ENCODE measurements around the gene UBQLN4.
A peak's percentile ranks its signal among the peaks of the same experiment; 100 is the strongest.

UBQLN4 gene

GRCh38 chr1:156075775-156076204 is 22.2 kb upstream of the UBQLN4 start:
- Histone ChIP-seq H3K79me2 (ENCODE audit: insufficient read depth, low read length) (peaks cover 44% of the 10 kb centered on the region), H3K9me2 (replicated peaks; ENCODE audit: low read depth, low read length) (no peaks in the 10 kb centered on the region), H3K4me1 (ENCODE audit: insufficient read depth, low read length, poor library complexity, severe bottlenecking) (peaks cover 33% of the 10 kb centered on the region), H3K4me3 (ENCODE audit: low read length, poor library complexity, severe bottlenecking) (no peak overlapping the region), H3K4me2 (ENCODE audit: low read depth, low read length, poor library complexity, severe bottlenecking) (peak overlapping the region; percentile 17), H2AFZ (ENCODE audit: low read length) (no peak overlapping the region), H3K9me3 (ENCODE audit: insufficient read depth, low read depth, low read length) (no peaks in the 10 kb centered on the region), H3K36me3 (ENCODE audit: insufficient read depth, low read length) (peaks cover 18% of the 10 kb centered on the region; the same call in 1 of the 2 replicates), H3K9ac (ENCODE audit: low read depth, low read length, poor library complexity, severe bottlenecking) (peak overlapping the region; percentile 11), H4K20me1 (ENCODE audit: insufficient read depth, low read length, poor library complexity, severe bottlenecking) (peaks cover 42% of the 10 kb centered on the region), H3F3A (ENCODE audit: low read depth) (peaks cover 3% of the 10 kb centered on the region), H3K27me3 (ENCODE audit: insufficient read depth, low read length, poor library complexity, severe bottlenecking) (no peaks in the 10 kb centered on the region)
- no peak for TF ChIP-seq CTCF (conservative IDR thresholded peaks at IDR 0.05; ENCODE audit: low read length)
- no peak for TF ChIP-seq EZH2phosphoT487 (IDR thresholded peaks at IDR 0.05; ENCODE audit: borderline replicate concordance)

- Histone ChIP-seq H3K79me2 (ENCODE audit: insufficient read depth, low read length) (peaks cover 37% of the 10 kb centered on the region), H3K9ac (ENCODE audit: low read depth, low read length, poor library complexity, severe bottlenecking) (peak overlapping the region; percentile 11), H3F3A (ENCODE audit: low read depth) (peaks cover 3% of the 10 kb centered on the region), H3K4me2 (ENCODE audit: low read depth, low read length, poor library complexity, severe bottlenecking) (peak overlapping the region; percentile 17), H3K9me2 (replicated peaks; ENCODE audit: low read depth, low read length) (no peaks in the 10 kb centered on the region), H3K27me3 (ENCODE audit: insufficient read depth, low read length, poor library complexity, severe bottlenecking) (no peaks in the 10 kb centered on the region), H3K4me1 (ENCODE audit: insufficient read depth, low read length, poor library complexity, severe bottlenecking) (peaks cover 27% of the 10 kb centered on the region), H4K20me1 (ENCODE audit: insufficient read depth, low read length, poor library complexity, severe bottlenecking) (peaks cover 36% of the 10 kb centered on the region), H3K9me3 (ENCODE audit: insufficient read depth, low read depth, low read length) (no peaks in the 10 kb centered on the region), H2AFZ (ENCODE audit: low read length) (no peak overlapping the region), H3K4me3 (ENCODE audit: low read length, poor library complexity, severe bottlenecking) (no peak overlapping the region), H3K36me3 (ENCODE audit: insufficient read depth, low read length) (peaks cover 18% of the 10 kb centered on the region; the same call in 1 of the 2 replicates)
- no peak for TF ChIP-seq EZH2phosphoT487 (IDR thresholded peaks at IDR 0.05; ENCODE audit: borderline replicate concordance)
- peak; percentile 24; the same call in 1 of the 2 replicates for TF ChIP-seq CTCF (conservative IDR thresholded peaks at IDR 0.05; ENCODE audit: low read length)
Observed at GRCh38 chr1:156075162-156075561, 21.6 kb upstream of the UBQLN4 start.

GRCh38 chr1:156074661-156075060 is 21.1 kb upstream of the UBQLN4 start:
- no peak overlapping the region for H3K9ac ChIP-seq (ENCODE audit: low read depth, low read length, poor library complexity, severe bottlenecking)
- H3K79me2 ChIP-seq (ENCODE audit: insufficient read depth, low read length): peaks cover 32% of the 10 kb centered on the region
- peaks cover 22% of the 10 kb centered on the region for H3K4me1 ChIP-seq (ENCODE audit: insufficient read depth, low read length, poor library complexity, severe bottlenecking)
- no peak overlapping the region for H3K4me3 ChIP-seq (ENCODE audit: low read length, poor library complexity, severe bottlenecking)
- H3K36me3 ChIP-seq (ENCODE audit: insufficient read depth, low read length): peaks cover 18% of the 10 kb centered on the region; the same call in 1 of the 2 replicates
- H3F3A ChIP-seq (ENCODE audit: low read depth): peaks cover 3% of the 10 kb centered on the region
- no peaks in the 10 kb centered on the region for H3K27me3 ChIP-seq (ENCODE audit: insufficient read depth, low read length, poor library complexity, severe bottlenecking)
- H3K9me2 ChIP-seq (replicated peaks; ENCODE audit: low read depth, low read length): no peaks in the 10 kb centered on the region
- H4K20me1 ChIP-seq (ENCODE audit: insufficient read depth, low read length, poor library complexity, severe bottlenecking): peaks cover 31% of the 10 kb centered on the region
- TF ChIP-seq CTCF (conservative IDR thresholded peaks at IDR 0.05; ENCODE audit: low read length) (no peak), EZH2phosphoT487 (IDR thresholded peaks at IDR 0.05; ENCODE audit: borderline replicate concordance) (no peak)
- no peak overlapping the region for H3K4me2 ChIP-seq (ENCODE audit: low read depth, low read length, poor library complexity, severe bottlenecking)
- H2AFZ ChIP-seq (ENCODE audit: low read length): no peak overlapping the region
- H3K9me3 ChIP-seq (ENCODE audit: insufficient read depth, low read depth, low read length): no peaks in the 10 kb centered on the region
